Measurements from ENCODE around the gene CAMSAP1. TPM values are rescaled to one million over a fixed set of nuclear protein-coding genes. Genes with fewer than 3 reads are reported as not detected.

Gene CAMSAP1
- total and polyA plus RNA-seq, 2 donors (not counting 1 experiment from before 2014, with no cell fraction given) = 6.6 to 31.0 TPM

- WGBS (ENCODE audit: insufficient coverage) = 85% methylated on average over 7 of the region's 8 CpGs
- Histone ChIP-seq H3K4me1 (ENCODE audit: control insufficient read depth in 2 of 2, insufficient read depth in 2 of 2, low read length in 2 of 2) (peaks cover 21 to 24% of the 10 kb centered on the region in 2 donors), H4K20me1 (ENCODE audit: control insufficient read depth, insufficient read depth, low read length, poor library complexity, severe bottlenecking) (peaks cover 83% of the 10 kb centered on the region), H3K4me3 (ENCODE audit: control extremely low read depth in 1 of 5, extremely low read depth in 1 of 5, insufficient read depth in 1 of 5, low read depth in 2 of 5, low read length in 4 of 5) (no peak overlapping the region), H3K4me2 (replicated peaks; ENCODE audit: low read depth, low read length, poor library complexity, severe bottlenecking) (no peak overlapping the region), H3K27ac (ENCODE audit: low read length in 2 of 2) (no peak overlapping the region), H3K9ac (ENCODE audit: low read length) (no peak overlapping the region), H3K79me2 (ENCODE audit: control insufficient read depth, insufficient read depth, low read length) (peaks cover 100% of the 10 kb centered on the region), H2AFZ (ENCODE audit: insufficient read depth, low read depth, low read length, poor library complexity, severe bottlenecking) (no peak overlapping the region), H3K27me3 (replicated peaks in 1 of 4; ENCODE audit: control extremely low read depth in 1 of 4, control insufficient read depth in 3 of 4, insufficient read depth in 4 of 4, low read length in 3 of 4) (no peaks in the 10 kb centered on the region), H3K9me3 (ENCODE audit: control extremely low read depth in 1 of 3, control insufficient read depth in 2 of 3, insufficient read depth in 1 of 3, low read length in 2 of 3) (no peaks in the 10 kb centered on the region), H3K36me3 (replicated peaks in 1 of 2; ENCODE audit: control extremely low read depth in 1 of 2, control insufficient read depth in 1 of 2, extremely low read depth in 1 of 2, insufficient read depth in 2 of 2, low read length in 1 of 2) (no peaks in the 10 kb centered on the region)
- ATAC-seq (ENCODE audit: low read depth) (no peak), DNase-seq (no peak)
- no peaks in the 10 kb centered on the region for H3K9me3 Mint-ChIP-seq (ENCODE audit: insufficient read depth)
- CTCF ChIA-PET = interaction anchor here (1.2 kb wide), 1 partner anchor 25 kb away, joined by 3 read pairs; no protein-coding TSS in a partner anchor
- no peak for TF ChIP-seq CTCF (IDR thresholded peaks at IDR 0.05)
- no peak for TF ChIP-seq EZH2 (IDR thresholded peaks at IDR 0.05; ENCODE audit: borderline replicate concordance, insufficient read depth, low read depth, low read length, poor library complexity, severe bottlenecking)
- intact Hi-C loops (cut with micrococcal nuclease) = no loop called here
- H3K27me3 Mint-ChIP-seq = no peaks in the 10 kb centered on the region
- peaks cover 55% of the 10 kb centered on the region for H3K4me1 Mint-ChIP-seq
- H3K4me3 Mint-ChIP-seq = no peak overlapping the region
- no peak overlapping the region for H3K27ac Mint-ChIP-seq
- POLR2A ChIA-PET = no interaction called here
These were observed 16.2 kb downstream of the CAMSAP1 start for GRCh38 chr9:135891027-135891631.

GRCh38 chr9:135890190-135891026 is 16.9 kb downstream of the CAMSAP1 start:
- H3K9ac ChIP-seq (ENCODE audit: low read length) = no peak overlapping the region
- no peak overlapping the region for H3K4me2 ChIP-seq (replicated peaks; ENCODE audit: low read depth, low read length, poor library complexity, severe bottlenecking)
- H3K4me1 ChIP-seq (ENCODE audit: control insufficient read depth in 2 of 2, insufficient read depth in 2 of 2, low read length in 2 of 2) = peaks cover 18 to 24% of the 10 kb centered on the region in 2 donors
- H4K20me1 ChIP-seq (ENCODE audit: control insufficient read depth, insufficient read depth, low read length, poor library complexity, severe bottlenecking) = peaks cover 83% of the 10 kb centered on the region
- no peak overlapping the region for H3K27ac ChIP-seq (ENCODE audit: low read length in 2 of 2)
- no peak overlapping the region for H2AFZ ChIP-seq (ENCODE audit: insufficient read depth, low read depth, low read length, poor library complexity, severe bottlenecking)
- ChIA-PET POLR2A (no interaction called here), CTCF (no interaction called here)
- H3K9me3 ChIP-seq (ENCODE audit: control extremely low read depth in 1 of 3, control insufficient read depth in 2 of 3, insufficient read depth in 1 of 3, low read length in 2 of 3) = no peaks in the 10 kb centered on the region
- TF ChIP-seq EZH2 (IDR thresholded peaks at IDR 0.05; ENCODE audit: borderline replicate concordance, insufficient read depth, low read depth, low read length, poor library complexity, severe bottlenecking) (no peak), CTCF (IDR thresholded peaks at IDR 0.05) (no peak)
- Mint-ChIP-seq H3K27me3 (no peaks in the 10 kb centered on the region), H3K4me1 (peaks cover 54% of the 10 kb centered on the region), H3K27ac (no peak overlapping the region), H3K4me3 (no peak overlapping the region), H3K9me3 (ENCODE audit: insufficient read depth) (no peaks in the 10 kb centered on the region)
- DNase-seq (no peak), ATAC-seq (ENCODE audit: low read depth) (no peak)
- H3K4me3 ChIP-seq (ENCODE audit: control extremely low read depth in 1 of 5, extremely low read depth in 1 of 5, insufficient read depth in 1 of 5, low read depth in 2 of 5, low read length in 4 of 5) = no peak overlapping the region
- no peaks in the 10 kb centered on the region for H3K36me3 ChIP-seq (replicated peaks in 1 of 2; ENCODE audit: control extremely low read depth in 1 of 2, control insufficient read depth in 1 of 2, extremely low read depth in 1 of 2, insufficient read depth in 2 of 2, low read length in 1 of 2)
- 86% methylated on average over 17 of the region's 18 CpGs for WGBS (ENCODE audit: insufficient coverage)
- H3K79me2 ChIP-seq (ENCODE audit: control insufficient read depth, insufficient read depth, low read length) = peaks cover 100% of the 10 kb centered on the region
- H3K27me3 ChIP-seq (replicated peaks in 1 of 4; ENCODE audit: control extremely low read depth in 1 of 4, control insufficient read depth in 3 of 4, insufficient read depth in 4 of 4, low read length in 3 of 4) = no peaks in the 10 kb centered on the region
- intact Hi-C loops (cut with micrococcal nuclease) = no loop called here
